Tibial artery (tissue), 4 donors: ENCODE data around the gene BCKDHA.

Source experiments
- DNase-seq, 2 donors: peaks; one replicate each; pipeline ENCODE4 v3.0.0-alpha.2; 2019
- H3K27ac ChIP-seq, 2 donors: fragments of 200-600 bp; sonication (generic) in 1 of 2; 1 replicate in 1 of 2; 2 replicates in 1 of 2; pipeline ENCODE4 v1.5.1; 2018 to 2019; ENCODE audit warnings: mild to moderate bottlenecking in 1 of 2
- H3K27me3 ChIP-seq, 2 donors: fragments of 200-600 bp; sonication (generic) in 1 of 2; one replicate each; pipeline versions ENCODE4 v1.5.1 to v1.6.0; 2016 to 2019
- H3K36me3 ChIP-seq, 3 donors: fragments of 200-600 bp; sonication (generic) in 2 of 3; one replicate each; pipeline ENCODE4 v1.5.1; 2016 to 2019; ENCODE audit warnings: mild to moderate bottlenecking in 2 of 3
- H3K4me1 ChIP-seq, 4 donors: fragments of 200-600 bp; sonication (generic) in 2 of 4; 1 replicate in 3 of 4; 2 replicates in 1 of 4; pipeline ENCODE4 v1.5.1; 2016 to 2019
- H3K4me3 ChIP-seq, 2 donors: fragments of 200-600 bp; sonication (generic) in 1 of 2; 1 replicate in 1 of 2; 2 replicates in 1 of 2; pipeline ENCODE4 v1.5.1; 2018 to 2019; ENCODE audit warnings: mild to moderate bottlenecking in 2 of 2
- H3K9me3 ChIP-seq, 3 donors: fragments of 200-600 bp; sonication (generic) in 1 of 3; one replicate each; pipeline ENCODE4 v1.5.1; 2016 to 2019
- intact Hi-C: fragments of 100-400 bp; cut with DNase I; formaldehyde crosslinking; loops from one replicate; pipeline ENCODE4 v1.15.0; 2023; ENCODE audit warnings: low total_unique reads
- TF ChIP-seq, protein P1 (sequence below), 2 experiments: fragments of 200-600 bp in 1 of 2; fragments of 450-650 bp in 1 of 2; IDR thresholded peaks; one replicate each; pipeline ENCODE4 v1.5.1; 2017 to 2019; ENCODE audit warnings: antibody characterized with exemption in 2 of 2, mild to moderate bottlenecking in 1 of 2, moderate library complexity in 1 of 2

Gene BCKDHA

DNA sequence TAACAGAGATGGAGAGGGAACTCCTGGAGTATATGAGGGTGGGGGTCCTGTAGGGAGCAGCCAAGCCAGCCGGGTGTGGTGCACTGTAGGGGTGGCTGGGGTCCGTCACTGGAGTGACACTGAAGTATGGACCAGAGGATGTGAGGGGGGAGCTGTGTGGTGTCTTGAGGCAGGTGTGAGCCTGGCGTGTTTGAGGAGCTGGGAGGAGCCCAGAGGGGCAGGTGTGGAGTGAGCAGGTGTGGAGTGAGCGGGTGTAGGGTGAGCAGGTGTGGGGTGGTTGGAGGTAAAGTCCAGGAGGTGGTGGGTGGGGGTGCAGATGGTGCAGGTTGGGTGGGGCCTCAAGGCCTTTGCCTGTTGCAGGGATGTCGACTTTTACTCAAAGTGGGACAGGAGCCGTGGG, 23.7 kb downstream of the BCKDHA start:
- no peak overlapping the region for H3K27ac ChIP-seq
- no peaks in the 10 kb centered on the region for H3K9me3 ChIP-seq
- TF ChIP-seq, protein P1, sequence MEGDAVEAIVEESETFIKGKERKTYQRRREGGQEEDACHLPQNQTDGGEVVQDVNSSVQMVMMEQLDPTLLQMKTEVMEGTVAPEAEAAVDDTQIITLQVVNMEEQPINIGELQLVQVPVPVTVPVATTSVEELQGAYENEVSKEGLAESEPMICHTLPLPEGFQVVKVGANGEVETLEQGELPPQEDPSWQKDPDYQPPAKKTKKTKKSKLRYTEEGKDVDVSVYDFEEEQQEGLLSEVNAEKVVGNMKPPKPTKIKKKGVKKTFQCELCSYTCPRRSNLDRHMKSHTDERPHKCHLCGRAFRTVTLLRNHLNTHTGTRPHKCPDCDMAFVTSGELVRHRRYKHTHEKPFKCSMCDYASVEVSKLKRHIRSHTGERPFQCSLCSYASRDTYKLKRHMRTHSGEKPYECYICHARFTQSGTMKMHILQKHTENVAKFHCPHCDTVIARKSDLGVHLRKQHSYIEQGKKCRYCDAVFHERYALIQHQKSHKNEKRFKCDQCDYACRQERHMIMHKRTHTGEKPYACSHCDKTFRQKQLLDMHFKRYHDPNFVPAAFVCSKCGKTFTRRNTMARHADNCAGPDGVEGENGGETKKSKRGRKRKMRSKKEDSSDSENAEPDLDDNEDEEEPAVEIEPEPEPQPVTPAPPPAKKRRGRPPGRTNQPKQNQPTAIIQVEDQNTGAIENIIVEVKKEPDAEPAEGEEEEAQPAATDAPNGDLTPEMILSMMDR (IDR thresholded peaks at IDR 0.05), result no peak
- intact Hi-C loops, result loop anchor here (10.0 kb wide), 1 partner anchor 57 kb away; the partner anchor contains the start of gene B9D2
- H3K4me3 ChIP-seq, result no peak overlapping the region
- no peak for DNase-seq
- no peaks in the 10 kb centered on the region for H3K27me3 ChIP-seq
- peaks cover 0 to 6% (median 1%) of the 10 kb centered on the region in 4 donors for H3K4me1 ChIP-seq
- peaks cover 68 to 100% (median 86%) of the 10 kb centered on the region in 3 donors for H3K36me3 ChIP-seq

DNA sequence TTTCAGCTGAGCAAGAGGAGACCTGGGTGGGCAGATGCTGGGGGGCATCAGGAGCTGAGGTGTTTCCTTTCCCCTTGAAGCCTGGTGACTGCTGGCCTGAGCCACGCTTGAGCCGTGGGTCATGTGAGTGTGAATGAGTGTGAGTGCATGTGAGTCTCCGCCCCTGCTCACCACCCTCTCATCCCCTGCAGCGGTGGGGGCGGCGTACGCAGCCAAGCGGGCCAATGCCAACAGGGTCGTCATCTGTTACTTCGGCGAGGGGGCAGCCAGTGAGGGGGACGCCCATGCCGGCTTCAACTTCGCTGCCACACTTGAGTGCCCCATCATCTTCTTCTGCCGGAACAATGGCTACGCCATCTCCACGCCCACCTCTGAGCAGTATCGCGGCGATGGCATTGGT, 24.4 kb downstream of the BCKDHA start:
- H3K9me3 ChIP-seq, result no peaks in the 10 kb centered on the region
- TF ChIP-seq, protein P1 (IDR thresholded peaks at IDR 0.05), result no peak
- no peak overlapping the region for H3K4me3 ChIP-seq
- no peak for DNase-seq
- H3K4me1 ChIP-seq, result peaks cover 0 to 13% (median 8%) of the 10 kb centered on the region in 4 donors
- peaks cover 61 to 96% (median 82%) of the 10 kb centered on the region in 3 donors for H3K36me3 ChIP-seq
- intact Hi-C loops, result loop anchor here (10.0 kb wide), 1 partner anchor 57 kb away; the partner anchor contains the start of gene B9D2
- no peak overlapping the region for H3K27ac ChIP-seq
- H3K27me3 ChIP-seq, result no peaks in the 10 kb centered on the region

DNA sequence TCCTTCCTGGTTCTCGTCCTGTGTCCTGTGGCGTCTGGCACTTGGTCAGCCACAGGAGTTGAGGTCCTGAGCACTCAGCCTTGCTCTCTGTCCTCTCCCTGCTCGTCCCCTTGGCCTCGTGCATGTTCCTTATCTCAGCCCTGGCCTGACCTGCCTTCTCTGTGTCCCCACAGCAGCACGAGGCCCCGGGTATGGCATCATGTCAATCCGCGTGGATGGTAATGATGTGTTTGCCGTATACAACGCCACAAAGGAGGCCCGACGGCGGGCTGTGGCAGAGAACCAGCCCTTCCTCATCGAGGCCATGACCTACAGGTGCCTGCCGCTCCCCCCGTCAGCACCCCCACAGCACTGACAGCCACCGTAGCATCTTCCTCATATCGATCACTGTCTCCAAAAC, 24.8 kb downstream of the BCKDHA start:
- DNase-seq, result no peak
- TF ChIP-seq, protein P1 (IDR thresholded peaks at IDR 0.05), result no peak
- intact Hi-C loops, result loop anchor here (10.0 kb wide), 1 partner anchor 58 kb away; the partner anchor contains the start of gene B9D2
- peaks cover 0 to 14% (median 11%) of the 10 kb centered on the region in 4 donors for H3K4me1 ChIP-seq
- no peak overlapping the region for H3K4me3 ChIP-seq
- H3K9me3 ChIP-seq, result no peaks in the 10 kb centered on the region
- H3K27ac ChIP-seq, result no peak overlapping the region
- H3K36me3 ChIP-seq, result peaks cover 57 to 91% (median 77%) of the 10 kb centered on the region in 3 donors
- no peaks in the 10 kb centered on the region for H3K27me3 ChIP-seq

DNA sequence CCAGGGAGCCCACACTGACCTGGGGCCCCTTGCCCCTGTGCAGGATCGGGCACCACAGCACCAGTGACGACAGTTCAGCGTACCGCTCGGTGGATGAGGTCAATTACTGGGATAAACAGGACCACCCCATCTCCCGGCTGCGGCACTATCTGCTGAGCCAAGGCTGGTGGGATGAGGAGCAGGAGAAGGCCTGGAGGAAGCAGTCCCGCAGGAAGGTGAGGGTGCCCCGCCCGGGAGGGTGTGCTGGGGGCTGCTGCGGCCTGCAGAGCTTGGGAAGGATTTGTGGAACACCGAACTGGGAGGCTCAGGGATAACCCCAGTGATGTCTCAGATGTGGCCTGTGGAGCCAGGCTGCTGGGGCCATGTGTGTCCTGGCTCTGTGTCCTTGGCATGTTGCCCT, 25.3 kb downstream of the BCKDHA start:
- Histone ChIP-seq H3K4me1 (peaks cover 0 to 19% (median 16%) of the 10 kb centered on the region in 4 donors), H3K4me3 (no peak overlapping the region), H3K9me3 (no peaks in the 10 kb centered on the region), H3K27me3 (no peaks in the 10 kb centered on the region), H3K36me3 (peaks cover 57 to 86% (median 73%) of the 10 kb centered on the region in 3 donors), H3K27ac (no peak overlapping the region)
- intact Hi-C loops, result loop anchor here (10.0 kb wide), 1 partner anchor 58 kb away; the partner anchor contains the start of gene B9D2
- TF ChIP-seq, protein P1 (IDR thresholded peaks at IDR 0.05), result no peak
- no peak for DNase-seq

DNA sequence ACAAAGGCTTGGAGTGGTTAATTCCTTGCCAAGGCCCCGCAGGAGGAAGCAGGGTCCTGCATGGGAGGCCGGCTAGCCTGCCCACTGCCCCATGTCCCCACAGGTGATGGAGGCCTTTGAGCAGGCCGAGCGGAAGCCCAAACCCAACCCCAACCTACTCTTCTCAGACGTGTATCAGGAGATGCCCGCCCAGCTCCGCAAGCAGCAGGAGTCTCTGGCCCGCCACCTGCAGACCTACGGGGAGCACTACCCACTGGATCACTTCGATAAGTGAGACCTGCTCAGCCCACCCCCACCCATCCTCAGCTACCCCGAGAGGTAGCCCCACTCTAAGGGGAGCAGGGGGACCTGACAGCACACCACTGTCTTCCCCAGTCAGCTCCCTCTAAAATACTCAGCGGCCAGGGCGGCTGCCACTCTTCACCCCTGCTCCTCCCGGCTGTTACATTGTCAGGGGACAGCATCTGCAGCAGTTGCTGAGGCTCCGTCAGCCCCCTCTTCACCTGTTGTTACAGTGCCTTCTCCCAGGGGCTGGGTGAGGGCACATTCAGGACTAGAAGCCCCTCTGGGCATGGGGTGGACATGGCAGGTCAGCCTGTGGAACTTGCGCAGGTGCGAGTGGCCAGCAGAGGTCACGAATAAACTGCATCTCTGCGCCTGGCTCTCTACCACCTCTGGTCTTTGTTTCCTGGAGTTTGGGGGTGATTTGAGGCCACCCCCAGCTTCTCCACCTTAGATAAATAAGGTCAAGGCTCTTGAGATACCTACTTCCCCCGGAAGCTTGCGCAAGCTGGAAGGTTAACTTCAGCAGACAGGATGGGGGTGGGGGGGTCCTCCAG, 26.9 kb downstream of the BCKDHA start:
- Histone ChIP-seq H3K4me3 (no peak overlapping the region), H3K27me3 (no peaks in the 10 kb centered on the region), H3K27ac (no peak overlapping the region), H3K4me1 (peaks cover 0 to 28% (median 25%) of the 10 kb centered on the region in 4 donors), H3K36me3 (peaks cover 44 to 70% (median 57%) of the 10 kb centered on the region in 3 donors), H3K9me3 (no peaks in the 10 kb centered on the region)
- TF ChIP-seq, protein P1 (IDR thresholded peaks at IDR 0.05), result no peak
- intact Hi-C loops, result loop anchor here (10.0 kb wide), 1 partner anchor 60 kb away; the partner anchor contains the start of gene B9D2
- no peak for DNase-seq
